Thyroid gland (tissue), 4 donors: Measurements from ENCODE around the gene PIAS4. TPM values are rescaled to one million over a fixed set of nuclear protein-coding genes. Genes with fewer than 3 reads are reported as not detected.
A peak's percentile ranks its signal among the peaks of the same experiment; 100 is the strongest.

ENCODE experiments used
- DNase-seq, 2 donors: peaks; one replicate each; pipeline ENCODE4 v3.0.0-alpha.2; 2019
- H3K27ac ChIP-seq, 3 donors: fragments of 200-600 bp; sonication (generic); 1 replicate in 2 of 3; 2 replicates in 1 of 3; pipeline ENCODE4 v1.5.1; 2016 to 2019; ENCODE audit warnings: mild to moderate bottlenecking in 1 of 3, moderate library complexity in 1 of 3
- H3K27me3 ChIP-seq: fragments of 200-600 bp; sonication (generic); one replicate; pipeline ENCODE4 v1.5.1; 2019
- H3K36me3 ChIP-seq, 2 donors: fragments of 200-600 bp; sonication (generic); one replicate each; pipeline ENCODE4 v1.5.1; 2016 to 2019
- H3K4me1 ChIP-seq, 2 donors: fragments of 200-600 bp; sonication (generic); one replicate each; pipeline ENCODE4 v1.5.1; 2017 to 2019
- H3K4me3 ChIP-seq, 3 donors: fragments of 200-600 bp; sonication (generic); replicated peaks in 1 of 3; 1 replicate in 2 of 3; 2 replicates in 1 of 3; pipeline ENCODE4 v1.5.1; 2016; ENCODE audit warnings: mild to moderate bottlenecking in 1 of 3
- H3K9me3 ChIP-seq: fragments of 200-600 bp; sonication (generic); one replicate; pipeline ENCODE4 v1.5.1; 2017
- POLR2A ChIP-seq, 2 donors: fragments of 450-650 bp; IDR thresholded peaks; one replicate each; pipeline ENCODE4 v1.6.1; 2017; ENCODE audit warnings: antibody characterized with exemption in 2 of 2, mild to moderate bottlenecking in 2 of 2, moderate library complexity in 1 of 2
- WGBS, 2 donors: methylation state at CpG; one replicate each; pipeline ENCODE4 v1.1.5; 2017; 5-methylcytosine and 5-hydroxymethylcytosine counted together
- intact Hi-C: fragments of 100-400 bp; cut with DNase I; formaldehyde crosslinking; loops from one replicate; pipeline ENCODE4 v1.15.1; 2023
- total RNA-seq, 4 donors: library from RNA; depleted of rRNA; stranded (reverse); fragments of >200 nt; gene quantifications; one replicate each; pipeline ENCODE4 v1.2.3, GENCODE V29; 2016
- TF ChIP-seq, protein P1 (sequence below), 6 experiments: fragments of 200-600 bp in 3 of 6; fragments of 450-650 bp in 3 of 6; sonication (generic) in 3 of 6; IDR thresholded peaks; one replicate each; pipeline ENCODE4 v1.5.1; 2016 to 2019; ENCODE audit warnings: antibody characterized with exemption in 6 of 6, mild to moderate bottlenecking in 2 of 6, inconsistent platforms in 1 of 6, moderate library complexity in 1 of 6

Gene PIAS4
- total RNA-seq, 4 donors from 2014 or later = 14.7 to 32.3 (median 16.0) TPM

DNA sequence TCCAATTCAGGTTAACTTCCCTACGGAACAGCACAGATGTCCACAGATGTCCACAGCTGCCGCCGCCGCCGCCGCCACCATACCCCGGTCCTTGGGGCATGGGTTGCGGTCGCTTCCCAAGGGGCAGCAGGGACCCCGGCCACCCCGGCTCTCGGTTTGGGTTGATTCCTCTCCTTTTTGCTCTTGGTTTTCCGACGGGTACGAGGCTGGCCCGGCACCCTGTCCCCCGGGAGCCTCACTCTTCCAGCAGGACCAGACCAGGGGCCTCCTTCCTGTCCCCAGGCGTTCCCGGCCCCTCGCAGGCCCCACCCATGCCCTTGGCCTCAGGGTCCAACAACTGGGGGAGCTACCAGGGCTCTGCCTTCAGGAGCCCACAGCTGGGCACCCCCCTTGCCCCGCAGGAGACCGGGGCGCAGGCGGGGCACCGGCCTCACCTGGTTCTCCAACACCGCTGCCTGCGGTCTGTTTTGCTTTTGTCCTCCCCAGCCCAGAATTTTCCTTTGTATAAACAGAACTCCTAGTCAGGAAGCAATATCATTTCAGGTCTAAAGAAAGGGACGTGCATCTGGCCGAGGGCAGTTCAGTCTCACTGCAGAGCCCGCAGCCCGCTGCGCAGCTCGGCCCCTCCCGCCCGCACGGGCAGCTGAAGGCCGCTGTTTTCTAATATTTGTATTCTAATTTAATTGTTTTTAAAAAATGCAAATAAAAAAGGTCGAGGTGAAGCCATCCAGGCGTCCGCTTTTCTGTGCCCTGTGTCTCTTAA, 31.3 kb downstream of the PIAS4 start:
- H3K27ac ChIP-seq = no peak overlapping the region
- TF ChIP-seq, protein P1, sequence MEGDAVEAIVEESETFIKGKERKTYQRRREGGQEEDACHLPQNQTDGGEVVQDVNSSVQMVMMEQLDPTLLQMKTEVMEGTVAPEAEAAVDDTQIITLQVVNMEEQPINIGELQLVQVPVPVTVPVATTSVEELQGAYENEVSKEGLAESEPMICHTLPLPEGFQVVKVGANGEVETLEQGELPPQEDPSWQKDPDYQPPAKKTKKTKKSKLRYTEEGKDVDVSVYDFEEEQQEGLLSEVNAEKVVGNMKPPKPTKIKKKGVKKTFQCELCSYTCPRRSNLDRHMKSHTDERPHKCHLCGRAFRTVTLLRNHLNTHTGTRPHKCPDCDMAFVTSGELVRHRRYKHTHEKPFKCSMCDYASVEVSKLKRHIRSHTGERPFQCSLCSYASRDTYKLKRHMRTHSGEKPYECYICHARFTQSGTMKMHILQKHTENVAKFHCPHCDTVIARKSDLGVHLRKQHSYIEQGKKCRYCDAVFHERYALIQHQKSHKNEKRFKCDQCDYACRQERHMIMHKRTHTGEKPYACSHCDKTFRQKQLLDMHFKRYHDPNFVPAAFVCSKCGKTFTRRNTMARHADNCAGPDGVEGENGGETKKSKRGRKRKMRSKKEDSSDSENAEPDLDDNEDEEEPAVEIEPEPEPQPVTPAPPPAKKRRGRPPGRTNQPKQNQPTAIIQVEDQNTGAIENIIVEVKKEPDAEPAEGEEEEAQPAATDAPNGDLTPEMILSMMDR (IDR thresholded peaks at IDR 0.05) = no peak
- TF ChIP-seq POLR2A (IDR thresholded peaks at IDR 0.05) = no peak
- H3K36me3 ChIP-seq = peaks cover 14 to 19% of the 10 kb centered on the region in 2 donors
- H3K27me3 ChIP-seq = no peaks in the 10 kb centered on the region
- no peak for DNase-seq
- WGBS, 2 donors = 87 to 88% methylated on average over 37 to 40 of the region's 40 CpGs
- intact Hi-C loops = no loop called here
- peaks cover 7 to 8% of the 10 kb centered on the region in 2 donors for H3K4me1 ChIP-seq
- no peaks in the 10 kb centered on the region for H3K9me3 ChIP-seq
- no peak overlapping the region for H3K4me3 ChIP-seq

DNA sequence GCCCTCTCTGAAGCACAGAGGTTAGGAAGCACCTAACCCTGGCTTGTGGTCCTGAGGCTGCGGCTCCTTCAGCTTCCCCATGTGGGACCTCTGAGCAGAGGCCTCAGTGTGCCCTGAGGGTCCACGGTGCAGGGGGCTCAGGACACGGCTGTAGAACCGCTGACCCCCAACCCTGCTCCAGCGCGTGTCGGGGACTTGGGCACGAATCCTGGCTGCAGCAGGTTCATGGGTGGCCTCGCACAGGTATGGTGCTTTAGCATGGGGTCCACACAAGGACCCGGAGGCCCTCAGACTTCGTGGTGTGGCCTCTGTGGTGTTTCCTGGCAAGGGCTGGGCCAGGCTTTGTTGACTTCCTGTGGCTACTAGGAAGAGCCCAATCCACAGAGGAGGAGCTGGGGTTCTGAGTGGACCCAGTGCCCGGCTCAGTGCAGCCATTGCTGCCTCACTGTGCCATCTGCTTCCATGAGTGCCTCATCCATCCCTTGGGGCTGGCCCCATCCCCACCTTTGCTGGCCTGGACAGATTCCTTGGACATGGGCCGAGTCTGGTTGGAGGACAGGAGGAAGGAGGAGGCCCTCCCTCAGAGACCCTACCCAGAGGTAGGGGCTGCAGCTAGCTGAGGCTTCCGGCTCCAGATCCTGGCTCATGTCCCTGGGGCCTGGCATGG, 34.7 kb downstream of the PIAS4 start:
- Histone ChIP-seq H3K27ac (peak overlapping the region in 2 of 3 donors; percentile 49 to 68), H3K27me3 (no peaks in the 10 kb centered on the region), H3K9me3 (no peaks in the 10 kb centered on the region), H3K36me3 (peaks cover 9 to 13% of the 10 kb centered on the region in 2 donors), H3K4me1 (peaks cover 7 to 8% of the 10 kb centered on the region in 2 donors), H3K4me3 (no peak overlapping the region)
- 23 to 100% methylated on average over 1 to 3 of the region's 14 CpGs for WGBS, 2 donors
- DNase-seq = peak in 1 of 2 donors; percentile 27
- no peak for TF ChIP-seq POLR2A (IDR thresholded peaks at IDR 0.05)
- TF ChIP-seq, protein P1 (IDR thresholded peaks at IDR 0.05) = no peak
- intact Hi-C loops = no loop called here

DNA sequence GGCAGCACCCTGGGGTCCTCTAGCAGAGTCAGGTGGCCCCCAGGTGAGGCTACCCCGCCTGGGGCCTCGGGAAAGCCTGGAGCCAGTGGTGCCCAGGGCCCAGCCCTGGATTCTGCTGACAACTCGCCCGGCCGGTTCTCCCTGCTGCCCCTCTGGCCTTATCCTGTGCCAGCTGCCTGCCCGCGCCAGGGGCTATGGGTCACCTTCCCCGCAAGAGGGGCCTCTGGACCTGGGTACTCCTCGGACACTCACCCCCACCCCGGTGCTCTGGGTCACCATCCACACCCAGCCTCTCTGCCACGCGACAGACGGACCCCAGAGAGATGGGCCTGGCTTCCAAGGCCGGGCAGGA, 35.2 kb downstream of the PIAS4 start:
- TF ChIP-seq POLR2A (IDR thresholded peaks at IDR 0.05) = no peak
- WGBS, 2 donors = 29% methylated on average over 4 of the region's 14 CpGs; no CpG with 5 or more reads in 1 of the 2 donors
- Histone ChIP-seq H3K36me3 (peaks cover 4 to 12% of the 10 kb centered on the region in 2 donors), H3K4me1 (peaks cover 7 to 8% of the 10 kb centered on the region in 2 donors), H3K4me3 (no peak overlapping the region), H3K27me3 (no peaks in the 10 kb centered on the region), H3K27ac (peak overlapping the region in 2 of 3 donors; percentile 49 to 68), H3K9me3 (no peaks in the 10 kb centered on the region)
- peak; percentile 66 to 74 for DNase-seq
- intact Hi-C loops = no loop called here

DNA sequence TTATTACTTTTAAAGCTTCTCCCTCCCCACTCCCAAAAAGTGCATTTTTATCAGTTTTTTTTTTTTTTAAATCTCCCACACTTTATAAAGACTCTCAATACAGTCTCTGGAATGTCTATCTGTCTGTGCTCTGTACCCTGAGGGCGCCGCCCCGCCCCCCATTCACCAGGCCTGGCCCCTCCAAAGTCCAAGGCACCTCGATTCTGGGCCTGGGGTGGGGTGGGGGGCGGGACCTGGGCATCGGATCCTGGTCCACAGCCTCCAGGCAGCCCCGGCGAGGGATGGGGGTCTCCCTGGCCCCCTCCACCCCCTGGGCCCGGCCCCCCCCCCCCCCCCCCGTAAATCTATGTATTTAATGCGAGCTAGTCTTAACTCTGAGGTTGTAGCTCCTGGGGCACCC, 35.9 kb downstream of the PIAS4 start:
- peaks cover 4 to 12% of the 10 kb centered on the region in 2 donors for H3K36me3 ChIP-seq
- H3K27me3 ChIP-seq = no peaks in the 10 kb centered on the region
- H3K4me1 ChIP-seq = peaks cover 7 to 8% of the 10 kb centered on the region in 2 donors
- intact Hi-C loops = no loop called here
- no peak overlapping the region for H3K4me3 ChIP-seq
- WGBS, 2 donors = 82 to 86% methylated on average over 10 to 11 of the region's 11 CpGs
- peak overlapping the region in 1 of 3 donors; percentile 68 for H3K27ac ChIP-seq
- no peaks in the 10 kb centered on the region for H3K9me3 ChIP-seq
- TF ChIP-seq, protein P1 (IDR thresholded peaks at IDR 0.05) = no peak
- TF ChIP-seq POLR2A (IDR thresholded peaks at IDR 0.05) = no peak
- no peak for DNase-seq

DNA sequence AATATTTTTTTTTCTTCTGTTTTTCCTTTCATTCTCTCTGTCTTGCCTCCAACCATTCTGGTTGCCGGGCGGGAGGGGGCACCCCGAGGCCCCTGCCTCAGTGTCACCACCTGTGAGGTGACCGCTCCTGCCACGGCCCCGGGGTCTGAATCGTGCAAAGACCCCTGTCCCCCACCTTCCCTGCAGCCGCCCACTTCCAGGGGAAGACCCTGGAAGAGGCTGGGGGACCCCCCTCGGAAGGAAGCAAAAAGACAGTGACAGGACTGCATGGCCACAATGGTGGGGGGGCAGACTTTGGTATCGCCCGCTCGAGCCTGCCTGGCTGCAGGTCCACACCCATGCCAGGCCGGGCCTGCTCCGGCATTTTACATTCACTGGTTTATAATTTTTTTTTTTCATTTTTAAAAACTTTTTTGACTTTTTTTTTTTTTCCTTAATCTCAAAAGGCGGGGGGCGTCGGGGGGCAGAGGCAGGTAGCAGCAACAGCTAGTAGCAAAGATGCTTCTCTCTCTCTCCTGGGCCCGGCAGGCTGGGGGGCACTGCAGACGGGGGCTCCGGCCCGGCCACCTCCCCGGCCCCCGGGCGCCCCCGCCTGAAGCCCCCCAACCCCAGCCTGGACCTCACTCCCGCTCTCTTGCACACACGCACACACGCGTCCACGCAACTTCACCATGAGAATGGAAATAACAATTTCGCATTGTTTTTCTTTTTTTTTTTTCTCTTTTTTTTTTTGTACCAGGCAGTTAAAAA, 36.6 kb downstream of the PIAS4 start:
- H3K27ac ChIP-seq = no peak overlapping the region
- intact Hi-C loops = no loop called here
- 90 to 94% methylated on average over 31 of the region's 31 CpGs for WGBS, 2 donors
- DNase-seq = no peak
- TF ChIP-seq, protein P1 (IDR thresholded peaks at IDR 0.05) = no peak
- no peak for TF ChIP-seq POLR2A (IDR thresholded peaks at IDR 0.05)
- H3K4me3 ChIP-seq = no peak overlapping the region
- no peaks in the 10 kb centered on the region for H3K9me3 ChIP-seq
- H3K27me3 ChIP-seq = no peaks in the 10 kb centered on the region
- H3K4me1 ChIP-seq = peaks cover 7 to 8% of the 10 kb centered on the region in 2 donors
- H3K36me3 ChIP-seq = peaks cover 4 to 12% of the 10 kb centered on the region in 2 donors
